Suppressor macrophage treated with lipopolysaccharide for 1 hour (primary cell): ENCODE data around the gene GALNT16.
A peak's percentile ranks its signal among the peaks of the same experiment; 100 is the strongest.
"Not testable (repeated sequence)": the region's sequence is repeated elsewhere in the genome, so short reads cannot be mapped to it uniquely, and the experiment has no call there.

Experiments
- DNase-seq, 3 donors: peaks; one replicate each; pipeline ENCODE4 v3.0.0-alpha.2; 2020 to 2022

Gene GALNT16

DNA sequence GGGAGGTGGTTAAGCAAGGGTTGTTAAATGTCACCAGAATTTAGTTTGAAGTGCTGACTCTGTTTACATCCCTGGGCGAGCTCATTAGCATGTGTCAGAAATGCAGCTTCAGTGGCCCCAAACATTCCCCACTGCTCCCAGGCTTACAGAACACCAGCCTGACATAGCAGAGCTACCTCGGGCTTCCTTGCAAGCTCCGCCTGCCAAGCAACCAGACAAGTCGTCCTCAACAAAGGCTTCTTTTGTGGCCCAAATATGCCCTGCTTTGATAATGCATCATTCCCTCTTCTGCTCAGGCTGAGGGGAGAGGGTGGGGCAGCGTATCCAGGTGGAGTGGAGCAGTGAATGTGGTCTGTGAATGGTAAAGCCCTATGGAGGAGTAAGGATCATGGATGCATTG lies 110.1 kb downstream of the GALNT16 start:
- no peak for DNase-seq

DNA sequence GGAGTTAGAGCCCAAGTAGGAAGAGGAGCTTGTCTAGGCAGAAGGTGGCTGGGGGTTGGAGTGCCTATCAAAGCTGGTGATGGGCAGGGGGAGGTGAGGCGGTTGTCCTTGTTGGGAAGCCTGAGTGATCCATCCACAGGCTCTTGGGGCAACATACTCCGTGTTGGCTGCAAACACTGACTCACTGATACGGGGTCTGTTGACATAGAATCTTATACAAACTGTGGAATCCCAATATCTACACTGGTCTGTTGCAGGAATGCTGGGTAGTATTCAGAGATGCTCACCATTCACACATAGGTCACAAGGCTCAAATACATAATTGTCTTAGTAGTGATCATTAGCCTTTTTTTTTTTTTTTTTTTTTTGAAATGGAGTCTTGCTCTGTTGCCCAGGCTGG lies 112.2 kb downstream of the GALNT16 start:
- no peak for DNase-seq

DNA sequence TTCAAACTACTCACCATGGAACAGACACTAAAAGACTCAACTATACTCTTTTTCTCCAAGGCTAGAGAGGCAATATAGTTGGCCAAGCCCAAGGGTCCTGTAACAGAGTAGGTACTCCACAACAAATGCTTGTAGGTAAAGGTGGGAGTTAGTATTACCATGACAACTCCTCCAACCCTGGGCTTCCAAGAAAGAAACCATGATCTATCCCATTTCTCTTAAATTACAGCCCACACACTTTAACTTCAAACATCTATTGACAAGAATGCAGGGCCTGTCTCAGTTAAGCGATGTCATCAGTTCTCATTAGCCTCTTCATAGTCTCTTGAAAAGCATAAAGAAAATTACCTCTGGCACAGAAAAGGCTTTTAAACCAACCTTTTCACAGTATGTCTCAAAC lies 113.1 kb downstream of the GALNT16 start:
- DNase-seq = no peak

DNA sequence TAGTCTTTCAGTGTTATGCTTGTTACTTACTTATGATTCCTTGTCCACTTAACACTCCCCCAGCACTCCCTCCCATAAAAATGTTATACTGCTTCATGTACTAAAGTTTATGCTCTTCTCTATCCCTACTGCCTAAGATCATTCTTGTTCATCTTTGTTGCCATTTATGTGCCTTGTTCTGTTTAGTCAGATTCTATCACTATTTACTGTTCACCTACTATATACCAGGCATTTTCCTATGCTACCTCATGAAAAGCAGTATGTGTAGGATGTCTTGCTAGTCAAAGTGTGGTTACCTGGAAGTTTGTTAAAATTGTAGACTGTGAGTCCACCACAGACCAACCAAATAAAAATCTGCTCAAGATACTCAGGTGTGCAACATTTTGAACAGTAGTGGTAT lies 114.3 kb downstream of the GALNT16 start:
- no peak for DNase-seq

DNA sequence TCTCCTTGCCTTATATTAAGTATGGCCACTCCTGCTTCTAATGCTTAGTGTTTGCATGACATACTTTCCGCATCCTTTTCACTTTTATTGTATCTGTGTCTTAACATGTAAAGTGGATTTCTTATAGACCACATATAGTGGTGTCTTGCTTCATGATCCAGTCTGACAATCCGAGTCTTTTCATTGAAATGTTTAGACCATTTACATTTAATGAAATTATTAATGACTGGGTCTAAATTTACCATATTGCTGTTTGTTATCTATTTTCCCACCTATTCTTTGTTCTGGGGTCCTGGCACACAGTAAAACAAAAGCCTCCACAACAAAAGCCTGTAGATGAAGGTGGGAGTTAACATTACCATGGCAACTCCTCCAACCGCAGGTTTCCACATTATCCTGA lies 115.2 kb downstream of the GALNT16 start:
- no peak for DNase-seq

DNA sequence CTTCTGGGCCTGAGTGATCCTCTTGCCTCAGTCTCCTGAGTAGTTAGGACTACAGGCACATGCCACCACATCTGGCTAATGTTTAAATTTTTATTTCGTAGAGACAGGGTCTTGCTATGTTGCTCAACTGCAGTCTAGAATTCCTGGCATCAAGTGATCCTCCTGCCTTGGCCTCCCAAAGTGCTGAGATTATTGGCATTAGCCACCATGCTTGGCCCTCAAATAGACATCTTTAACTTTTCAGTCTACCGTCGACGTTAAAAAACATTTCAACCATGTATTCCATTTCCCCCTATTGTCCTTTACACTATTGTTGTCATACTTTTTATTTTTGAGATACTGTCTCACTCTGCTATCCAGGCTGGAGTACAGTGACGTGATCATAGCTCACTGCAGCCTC lies 115.8 kb downstream of the GALNT16 start:
- DNase-seq = no peak

DNA sequence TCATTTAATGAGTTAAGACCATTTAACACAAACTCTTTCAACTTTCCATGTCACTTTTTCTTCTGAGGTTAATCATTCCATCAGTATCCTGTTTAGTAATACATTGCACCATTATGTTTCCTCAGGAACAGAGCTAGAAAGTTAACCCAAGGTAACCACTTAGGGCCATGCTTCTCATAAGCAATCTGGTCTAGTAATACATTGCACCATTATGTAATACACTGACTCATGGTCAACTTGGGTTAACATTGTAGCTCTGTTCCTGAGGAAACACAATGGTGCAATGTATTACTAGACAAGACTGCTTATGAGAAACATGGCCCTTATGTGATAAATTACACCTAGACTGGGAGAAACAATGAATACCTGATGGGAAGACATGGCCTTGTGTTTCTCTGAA lies 116.5 kb downstream of the GALNT16 start:
- peak; percentile 50 to 82 (median 58) for DNase-seq

DNA sequence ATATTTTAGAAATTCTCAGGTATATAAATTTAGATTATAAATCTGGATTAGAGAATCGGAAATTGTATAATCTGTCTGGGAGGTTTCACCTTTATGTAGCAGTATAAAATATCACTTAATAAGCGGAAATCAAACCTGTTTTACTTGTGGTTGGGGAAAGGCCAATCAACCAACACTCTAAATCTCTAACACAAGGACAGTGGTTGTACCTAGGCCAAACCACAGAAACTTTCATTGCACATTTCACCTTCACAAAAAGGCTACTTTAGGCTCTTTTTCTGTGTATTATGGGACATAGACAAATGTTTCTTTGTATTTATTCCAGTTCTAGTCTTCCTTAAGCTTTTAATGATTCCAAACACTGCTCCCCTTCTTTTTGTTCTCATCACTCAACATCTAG lies 118.3 kb downstream of the GALNT16 start:
- DNase-seq = no peak

DNA sequence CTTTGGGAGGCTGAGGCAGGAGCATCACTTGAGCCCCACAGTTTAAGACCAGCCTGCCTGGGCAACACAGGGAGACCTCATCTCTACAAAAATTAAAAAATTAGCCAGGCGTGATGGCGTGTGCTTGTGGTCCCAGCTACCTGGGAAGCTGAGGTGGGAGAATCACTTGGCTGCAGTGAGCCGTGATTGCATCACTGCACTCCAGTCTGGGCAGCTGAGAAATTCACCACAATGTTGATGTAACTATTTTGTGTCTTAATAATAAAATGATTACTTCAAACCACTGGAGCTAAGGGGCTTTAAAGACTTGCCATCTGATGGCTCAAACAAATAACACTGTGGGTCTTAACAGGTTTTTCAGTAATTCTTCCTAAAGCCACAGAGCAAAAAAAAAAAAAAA lies 127.4 kb downstream of the GALNT16 start:
- DNase-seq = no peak

DNA sequence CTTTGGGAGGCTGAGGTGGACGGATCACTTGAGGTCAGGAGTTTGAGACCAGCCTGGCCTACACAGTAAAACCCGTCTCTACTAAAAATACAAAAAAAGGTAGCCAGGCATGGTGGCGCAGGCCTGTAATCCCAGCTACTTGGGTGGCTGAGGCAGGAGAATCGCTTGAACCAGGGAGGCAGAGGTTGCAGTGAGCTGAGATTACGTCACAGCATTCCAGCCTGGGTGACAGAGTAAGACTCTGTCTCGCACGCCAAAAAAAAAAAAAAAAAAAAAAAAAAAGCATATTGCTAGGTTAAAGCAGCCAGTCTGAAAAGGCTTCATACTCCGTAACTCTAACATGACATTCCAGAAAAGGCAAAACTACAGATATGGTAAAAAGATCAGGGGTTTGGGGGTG lies 131.4 kb downstream of the GALNT16 start:
- DNase-seq = not testable (repeated sequence)

DNA sequence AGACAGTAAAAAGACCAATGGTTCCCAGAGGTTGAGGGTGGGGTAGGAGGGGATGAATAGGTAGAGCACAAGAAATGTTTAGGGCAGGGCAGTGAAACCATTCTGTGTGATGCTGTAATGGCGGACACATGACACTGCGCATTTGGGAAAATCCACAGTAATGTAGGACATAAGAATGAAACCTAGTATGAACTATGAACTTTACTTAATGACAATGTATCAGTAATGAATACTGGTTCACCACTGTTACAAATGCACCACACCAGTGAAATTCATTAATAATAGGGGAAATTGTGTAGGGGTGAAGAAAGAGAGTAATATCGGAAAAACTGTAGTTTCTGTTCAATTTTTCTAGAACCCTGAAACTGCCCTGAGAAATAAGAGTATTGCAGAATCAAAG lies 132.5 kb downstream of the GALNT16 start:
- DNase-seq = no peak

DNA sequence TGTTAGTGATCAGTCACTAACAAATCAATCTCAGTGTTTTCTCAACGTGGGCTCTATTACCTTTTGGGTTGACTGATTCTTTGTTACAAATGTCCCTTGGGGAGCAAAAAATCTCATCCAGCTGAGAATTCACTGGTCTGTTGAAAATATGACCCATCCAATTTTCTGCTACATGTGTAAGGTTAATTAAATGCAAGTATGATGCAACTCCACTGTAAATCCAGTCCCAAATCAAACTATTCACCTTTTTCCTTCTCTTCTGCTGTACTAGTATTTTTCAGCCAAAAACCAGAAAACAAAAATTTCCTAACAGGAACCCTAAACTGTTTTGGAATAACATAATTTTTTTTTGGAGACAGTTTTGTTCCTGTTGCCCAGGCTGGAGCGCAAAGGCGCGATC lies 136.0 kb downstream of the GALNT16 start:
- no peak for DNase-seq

DNA sequence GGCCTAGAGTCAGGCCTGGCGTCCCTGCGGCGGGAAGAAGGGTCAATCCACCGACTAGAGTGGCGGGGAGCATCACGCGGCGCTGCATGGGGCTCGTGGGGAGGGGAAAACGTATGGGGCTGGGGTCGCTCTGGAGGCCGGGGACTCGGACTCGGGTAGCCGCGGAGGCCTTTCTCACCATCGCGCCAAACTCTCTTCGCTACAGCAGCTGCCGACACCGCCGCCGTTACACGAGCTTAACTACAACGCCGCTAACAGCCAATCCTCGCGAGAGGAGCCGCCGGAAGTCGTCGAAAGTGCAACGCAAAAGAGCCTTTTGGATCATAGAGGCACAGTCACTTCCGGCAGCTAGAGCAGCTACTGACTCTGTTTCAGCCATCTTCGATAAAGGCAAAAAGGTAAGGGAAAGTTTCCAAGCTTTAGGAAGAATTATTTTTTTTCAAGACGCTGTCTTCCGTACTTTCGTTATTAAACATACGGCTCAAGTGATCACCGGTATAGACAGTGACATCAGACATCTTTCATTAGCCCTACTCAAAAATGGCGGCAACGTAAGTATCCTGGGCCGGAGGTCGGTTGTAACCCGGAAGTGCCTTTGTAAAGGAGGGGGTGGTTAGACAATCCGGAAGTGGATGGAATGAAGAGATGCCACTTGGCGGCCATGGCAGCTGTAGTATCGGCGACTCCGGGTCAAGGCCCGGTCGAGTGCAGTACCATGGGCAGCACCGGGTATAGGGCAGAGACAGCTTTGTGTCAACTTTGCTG lies 138.3 kb downstream of the GALNT16 start, which contains the start of the genes ERH and SLC39A9:
TSS of gene ERH (minus strand) at position 247 of the 765 bp plus-strand sequence. CDS start at position 181, 66 bp downstream.
TSS of gene SLC39A9 (plus strand) at position 640 of the 765 bp plus-strand sequence. CDS start 678 bp downstream, outside the sequence.
- DNase-seq = peak; percentile 96 to 98 (median 98)

DNA sequence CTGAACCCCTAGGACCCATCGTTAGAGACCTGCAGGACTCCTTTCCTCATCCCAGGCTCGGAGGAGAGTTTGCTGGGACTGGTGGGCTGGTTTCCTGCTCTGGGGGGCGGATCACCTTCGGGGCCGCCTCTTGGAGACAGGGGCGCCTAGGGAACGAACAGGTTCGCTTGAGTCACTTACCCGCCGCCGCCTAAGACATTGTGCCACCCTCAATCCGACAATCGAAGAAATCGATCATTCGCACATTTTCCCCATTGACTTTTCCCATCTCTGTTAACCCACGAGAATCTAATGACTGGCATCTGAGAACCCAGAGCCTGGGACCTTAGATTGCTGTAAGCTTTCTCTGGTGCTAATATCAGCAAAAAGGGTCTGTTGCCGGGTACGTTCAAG lies 138.9 kb downstream of the GALNT16 start:
- DNase-seq = no peak

DNA sequence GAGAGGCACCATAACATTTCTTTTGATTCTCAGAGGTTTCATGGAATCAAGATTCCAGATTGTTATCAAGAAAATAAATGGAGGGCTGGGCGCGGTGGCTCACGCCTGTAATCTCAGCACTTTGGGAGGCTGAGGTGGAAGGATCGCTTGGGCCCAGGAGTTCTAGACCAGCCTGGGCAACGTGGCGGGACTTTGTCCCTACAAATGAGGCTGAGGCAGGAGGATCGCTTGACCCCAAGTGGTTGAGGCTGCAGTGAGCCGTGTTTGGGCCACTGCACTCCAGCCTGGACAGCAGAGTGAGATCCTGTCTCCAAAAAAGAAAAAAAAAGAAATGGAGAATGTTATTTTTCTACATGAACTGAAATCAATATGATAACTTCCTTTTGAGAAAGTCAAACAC lies 139.8 kb downstream of the GALNT16 start:
- no peak for DNase-seq

DNA sequence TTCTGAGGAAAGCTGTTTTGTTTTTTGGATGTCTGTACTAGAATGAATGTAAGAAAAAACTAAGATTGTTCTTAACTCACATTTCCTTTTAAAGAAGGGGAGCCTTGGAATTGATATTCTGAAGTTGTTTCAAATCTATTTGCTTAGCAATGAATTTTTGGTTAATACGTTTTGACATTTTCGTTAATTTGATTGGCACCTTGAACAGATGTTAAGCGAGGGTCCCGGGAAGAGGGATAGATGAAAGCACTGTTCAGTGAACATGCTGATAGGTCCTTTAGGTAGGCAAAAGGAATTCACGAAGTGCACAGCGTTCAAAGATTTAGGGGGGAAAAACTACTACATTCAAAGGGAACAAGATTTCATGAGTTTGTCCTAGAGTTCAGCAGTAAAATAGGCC lies 140.2 kb downstream of the GALNT16 start:
- no peak for DNase-seq

DNA sequence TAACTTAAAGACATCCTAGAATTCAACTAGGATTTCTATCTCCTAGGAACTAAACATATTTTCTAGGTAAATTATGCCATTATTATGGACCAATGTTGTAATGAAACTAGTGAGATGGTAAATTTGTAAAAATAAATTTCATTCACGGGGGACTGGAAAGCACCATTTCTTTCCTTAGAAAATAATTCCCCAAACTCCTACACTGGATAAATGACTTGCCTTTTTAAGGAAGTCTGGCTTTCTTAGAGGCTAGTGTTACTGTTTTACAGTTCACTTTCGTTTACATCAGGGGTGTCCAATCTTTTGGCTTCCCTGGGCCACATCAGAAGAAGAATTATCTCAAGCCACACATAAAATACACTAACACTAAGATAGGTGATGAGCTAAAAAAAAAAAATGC lies 141.9 kb downstream of the GALNT16 start:
- peak; percentile 40 to 68 (median 56) for DNase-seq

DNA sequence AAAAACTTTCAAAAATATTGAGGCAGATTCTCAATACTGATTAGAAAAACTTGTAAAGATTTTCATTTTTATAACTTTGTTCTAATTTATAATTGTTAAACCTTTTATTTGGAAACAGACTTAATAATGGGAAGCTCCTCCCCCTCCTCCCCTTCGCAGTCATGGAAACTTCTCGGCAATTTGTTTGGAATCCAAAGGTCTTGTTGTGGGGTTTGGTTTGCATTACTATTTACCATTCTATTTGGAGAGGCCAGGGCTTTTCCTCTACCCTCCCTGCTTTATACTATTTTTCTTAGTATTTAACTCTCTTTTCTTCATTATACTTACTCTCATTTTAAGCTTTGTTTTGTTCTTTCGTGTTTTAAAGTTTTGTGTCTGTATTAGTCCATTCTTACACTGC lies 144.5 kb downstream of the GALNT16 start:
- DNase-seq = no peak

DNA sequence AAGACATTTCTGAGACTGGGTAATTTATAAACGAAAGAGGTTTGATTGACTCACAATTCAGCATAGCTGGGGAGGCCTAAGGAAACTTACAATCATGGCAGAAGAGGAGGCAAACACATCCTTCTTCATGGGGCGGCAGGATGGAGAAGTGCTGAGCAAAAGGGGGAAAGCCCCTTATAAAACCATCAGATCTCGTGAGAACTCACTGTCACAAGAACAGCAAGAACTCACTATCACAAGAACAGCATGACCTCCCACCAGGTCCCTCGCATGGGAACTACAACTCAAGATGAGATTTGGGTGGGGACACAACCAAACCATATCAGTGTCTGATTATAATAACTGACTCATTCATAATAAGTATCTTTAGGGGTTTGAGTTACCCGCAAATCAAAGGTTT lies 144.9 kb downstream of the GALNT16 start:
- DNase-seq = peak in 2 of 3 donors; percentile 26 to 27

DNA sequence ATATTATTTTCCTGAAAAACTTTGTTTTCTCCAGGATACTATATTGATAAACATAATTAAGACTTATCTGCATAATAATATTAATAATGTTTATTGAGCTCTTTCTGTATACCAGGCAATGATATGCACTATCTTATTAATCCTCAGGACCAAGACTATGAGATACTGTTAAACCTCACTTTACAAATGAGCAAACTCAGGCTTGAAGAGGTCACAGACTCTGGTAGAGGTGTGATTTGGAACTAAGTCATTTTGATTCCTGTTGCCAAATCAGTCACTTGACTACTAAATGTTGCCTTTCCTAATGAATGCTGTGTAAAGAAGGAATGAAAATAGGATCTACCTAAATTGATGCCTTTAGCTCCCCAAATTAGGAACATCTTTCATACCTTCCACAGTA lies 145.8 kb downstream of the GALNT16 start:
- DNase-seq = no peak
